ENCODE results near the gene FSIP1.

Gene FSIP1

DNA sequence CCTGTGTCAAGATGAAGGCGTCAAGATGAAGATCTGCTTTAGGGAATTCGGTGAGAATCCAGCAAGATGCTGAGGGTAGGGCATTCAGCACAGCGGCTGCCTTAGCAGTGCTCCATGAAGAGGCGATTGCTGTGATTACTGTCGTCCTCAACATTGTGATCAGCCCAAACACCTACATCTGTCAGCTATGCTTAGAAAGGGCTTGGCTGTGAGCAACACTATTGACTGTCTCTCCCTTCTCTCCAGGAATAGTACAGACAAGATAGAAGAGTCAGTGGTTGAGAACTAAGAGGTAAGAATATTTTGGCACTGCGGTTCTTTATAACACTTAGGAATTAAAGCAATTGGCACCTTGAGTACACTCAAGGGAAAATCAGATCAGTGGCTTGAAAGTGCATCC is 110.5 kb downstream of the FSIP1 start:
- DNase-seq = no peak

DNA sequence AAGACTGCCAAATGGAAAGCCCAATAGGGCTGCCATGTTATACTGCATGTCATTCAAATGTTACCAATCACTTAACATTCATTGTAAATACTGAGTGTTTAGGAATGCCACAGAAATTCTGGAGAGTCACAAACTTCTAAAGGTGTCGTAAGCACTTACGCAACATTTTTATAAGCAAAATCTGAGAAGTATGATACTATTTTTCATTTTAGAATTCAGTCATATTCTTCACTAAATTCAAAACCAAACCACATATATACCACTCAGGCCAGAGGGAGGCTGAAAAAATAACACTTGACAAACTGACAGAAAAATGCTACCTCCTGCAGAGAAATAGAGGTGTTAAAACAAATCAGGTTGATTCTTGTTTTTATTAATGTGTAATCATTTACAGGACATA is 112.0 kb downstream of the FSIP1 start:
- DNase-seq = no peak

DNA sequence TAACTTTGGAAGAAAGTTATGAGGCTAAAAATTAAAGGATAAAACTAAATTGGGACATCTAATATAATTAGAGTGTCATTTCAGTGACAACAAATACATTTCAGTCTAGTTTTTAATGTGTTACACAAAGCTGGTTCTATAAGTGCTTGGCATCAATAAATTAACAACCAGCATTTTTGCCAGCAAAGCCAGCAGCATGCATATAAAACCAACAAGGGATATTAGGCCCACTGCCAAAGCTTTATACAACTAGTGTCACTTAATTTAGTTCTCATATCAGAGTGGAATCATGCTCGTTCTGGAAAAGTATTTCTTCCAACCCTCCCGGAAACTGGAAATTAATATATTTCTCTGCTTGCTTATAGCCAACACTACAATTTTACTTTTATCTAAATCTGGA is 113.0 kb downstream of the FSIP1 start:
- no peak for DNase-seq

DNA sequence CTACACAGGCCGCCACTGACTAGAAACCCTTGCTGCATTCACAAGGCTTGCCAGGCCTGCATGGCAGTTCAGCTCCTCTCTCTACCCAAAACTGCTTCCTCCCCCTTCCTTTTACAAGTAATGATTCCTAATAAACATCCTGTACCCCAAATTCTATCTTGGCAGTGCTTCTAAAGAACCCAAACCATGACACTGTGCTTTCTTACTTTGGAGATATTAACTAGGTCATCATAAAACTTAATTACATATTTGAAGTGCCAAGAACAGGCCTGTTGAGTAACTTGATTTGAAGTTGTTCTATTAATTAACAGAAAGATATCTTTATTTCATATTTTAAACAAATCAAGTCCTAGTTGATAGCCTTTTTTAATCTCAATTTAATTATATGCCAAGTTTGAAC is 113.4 kb downstream of the FSIP1 start:
- DNase-seq = no peak

DNA sequence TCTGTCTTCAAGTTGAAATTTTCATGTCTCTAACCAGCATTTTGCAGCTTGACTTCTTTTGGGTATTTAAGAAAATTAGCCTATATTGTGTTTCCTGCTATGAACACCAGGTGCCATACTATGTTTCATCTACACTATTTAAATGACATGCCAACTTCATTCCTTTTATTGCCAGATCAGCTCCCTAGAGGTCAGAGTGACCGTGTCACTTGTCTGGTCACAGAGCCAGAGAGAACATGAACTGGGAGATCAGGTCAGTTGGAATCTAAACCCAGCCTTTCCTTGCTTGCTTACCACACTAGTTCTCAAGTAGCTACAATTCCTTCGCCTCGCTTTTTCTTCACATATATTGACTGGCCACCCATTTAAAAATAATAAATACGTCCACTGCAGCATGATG is 114.2 kb downstream of the FSIP1 start:
- DNase-seq = no peak

DNA sequence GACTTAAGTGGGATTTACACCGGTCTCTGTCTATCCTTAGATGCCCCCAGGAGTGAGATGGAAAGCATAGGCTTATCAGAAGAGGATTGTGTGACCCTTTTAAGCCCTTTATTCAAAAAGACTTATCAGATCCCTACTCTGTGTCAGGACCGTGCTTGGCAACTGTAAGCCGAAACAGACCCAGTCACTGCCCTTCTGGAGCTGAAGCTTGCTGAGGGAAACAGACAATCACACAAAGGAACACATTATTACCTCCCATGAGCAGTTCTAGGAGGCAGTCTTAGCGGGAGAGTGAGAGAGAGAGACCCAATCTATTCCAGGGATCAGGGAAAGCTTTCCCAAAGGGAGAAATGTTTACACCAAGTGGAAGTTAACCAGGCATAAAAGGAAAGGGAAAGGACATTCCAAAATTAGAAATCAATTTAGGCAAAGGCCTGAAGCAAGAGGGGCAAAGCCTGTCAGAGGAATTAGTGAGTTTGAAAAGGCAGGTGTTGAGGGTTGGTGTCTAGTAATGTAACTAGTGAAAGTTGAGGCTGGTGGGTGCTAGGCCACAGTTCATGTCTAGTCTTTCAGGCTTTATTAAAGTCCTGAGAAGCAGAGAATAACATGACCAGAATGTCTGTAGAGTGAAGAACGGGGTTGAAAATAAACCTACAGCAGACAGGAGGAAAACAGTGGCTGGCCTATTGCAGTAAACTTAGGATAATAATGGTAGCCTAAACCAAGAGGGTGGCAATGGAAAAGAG is 115.1 kb downstream of the FSIP1 start:
- DNase-seq = no peak

DNA sequence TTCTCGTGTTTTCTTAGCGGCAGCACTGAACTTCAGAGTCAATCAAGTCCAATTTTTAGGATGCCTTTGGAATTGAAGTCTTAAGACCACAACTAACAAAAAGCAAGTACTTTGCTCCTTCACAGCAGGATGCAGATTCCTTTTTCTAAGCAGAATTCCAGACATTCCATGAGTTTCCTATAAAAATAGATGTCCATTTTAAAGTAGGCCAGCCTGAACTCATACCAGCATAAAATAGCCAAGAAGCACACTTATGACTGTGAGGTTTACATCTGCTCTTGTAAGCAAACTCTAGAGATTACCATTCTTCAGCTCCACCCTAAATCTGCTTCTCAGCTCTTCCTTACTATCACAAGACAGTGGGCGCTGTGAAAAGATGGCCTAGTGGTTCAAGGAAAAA is 116.0 kb downstream of the FSIP1 start:
- DNase-seq = no peak

DNA sequence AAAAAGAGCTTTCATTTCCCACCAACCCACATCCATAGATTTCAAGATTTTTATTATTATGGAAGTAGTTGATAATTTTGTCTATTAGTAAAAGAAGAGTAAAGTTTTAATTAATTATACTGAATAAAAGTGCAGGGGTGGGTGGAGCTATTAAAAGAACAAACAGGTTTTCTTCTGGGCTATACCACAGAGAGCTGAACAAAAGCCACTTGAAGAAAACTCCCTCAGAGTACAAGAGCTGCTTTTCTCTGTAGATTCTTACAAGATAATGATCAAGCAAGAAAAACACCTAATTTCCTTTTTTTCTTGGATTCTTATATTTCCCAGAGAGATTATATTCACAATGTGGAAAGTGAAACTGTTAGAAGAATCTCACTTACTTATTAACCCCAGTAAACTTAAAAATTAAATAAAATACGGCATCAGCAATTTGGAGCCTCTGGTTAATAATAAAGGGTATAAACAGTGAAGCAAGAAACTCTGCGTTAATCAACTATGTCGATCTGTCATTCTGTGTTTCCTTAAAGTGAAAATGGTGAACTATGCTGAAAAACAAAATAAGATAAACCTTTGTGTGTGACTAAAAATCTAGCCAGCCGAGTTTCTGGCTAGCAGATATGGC is 116.9 kb downstream of the FSIP1 start:
- no peak for DNase-seq

DNA sequence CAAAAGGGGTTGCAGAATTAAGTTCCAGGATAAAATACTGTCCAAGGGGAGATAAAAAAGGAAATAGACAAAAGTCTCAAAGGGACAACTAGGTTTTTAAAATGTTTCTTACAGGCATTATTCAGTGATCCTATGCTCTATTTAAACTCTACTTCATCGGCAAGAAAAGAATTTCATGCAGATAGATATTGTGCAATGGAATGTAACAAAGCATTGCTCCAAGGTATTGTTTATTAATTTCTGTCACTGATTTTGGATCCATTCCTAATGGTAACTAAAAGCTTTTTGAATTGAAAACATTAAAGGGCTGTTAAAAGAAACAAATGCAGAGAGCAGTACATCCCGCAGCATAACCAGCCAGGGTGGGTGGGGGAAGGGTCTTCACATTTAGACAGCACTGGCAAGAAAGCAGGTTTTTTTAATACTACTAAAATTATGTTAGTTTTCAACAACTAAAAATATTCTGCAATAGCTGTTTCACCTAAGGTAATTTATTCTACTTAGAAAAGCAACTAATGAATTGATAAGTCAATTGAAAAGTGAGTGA is 118.9 kb downstream of the FSIP1 start:
- no peak for DNase-seq

DNA sequence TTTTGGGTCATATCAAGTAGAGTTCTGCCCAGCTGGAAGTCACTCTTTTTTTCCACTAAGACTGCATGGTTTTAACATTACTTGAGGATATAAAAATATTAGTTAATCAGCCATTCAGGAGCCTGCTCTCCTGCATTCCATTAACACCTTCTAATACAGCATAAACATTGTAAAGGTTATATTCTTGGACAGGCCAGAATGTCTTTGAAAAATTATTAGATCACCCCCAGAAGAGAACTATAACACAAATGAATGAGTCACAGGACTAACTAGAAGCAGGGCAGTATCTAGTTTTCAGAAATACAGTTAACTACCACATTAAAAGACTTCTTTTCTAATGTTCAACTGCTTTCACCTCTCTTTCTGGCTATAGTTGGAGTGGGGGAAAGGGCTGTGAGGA is 120.9 kb downstream of the FSIP1 start:
- DNase-seq = no peak

DNA sequence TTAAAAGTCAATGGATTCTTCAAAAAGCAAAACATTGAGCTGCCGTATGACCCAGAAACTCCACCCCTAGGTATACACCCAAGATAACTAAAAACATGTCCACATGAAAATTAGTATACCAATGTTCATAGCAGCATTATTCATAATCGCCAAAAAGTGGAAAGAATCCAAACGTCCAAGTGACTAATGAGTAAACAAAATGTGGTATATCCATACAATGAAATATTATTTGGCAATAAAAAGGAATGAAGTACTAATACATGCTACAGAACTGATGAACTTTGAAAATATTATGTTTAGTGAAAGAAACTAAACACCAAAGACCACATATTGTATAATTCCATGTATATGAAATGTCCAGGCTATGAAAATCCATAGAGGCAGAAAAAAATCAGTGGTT is 123.9 kb downstream of the FSIP1 start:
- no peak for DNase-seq

DNA sequence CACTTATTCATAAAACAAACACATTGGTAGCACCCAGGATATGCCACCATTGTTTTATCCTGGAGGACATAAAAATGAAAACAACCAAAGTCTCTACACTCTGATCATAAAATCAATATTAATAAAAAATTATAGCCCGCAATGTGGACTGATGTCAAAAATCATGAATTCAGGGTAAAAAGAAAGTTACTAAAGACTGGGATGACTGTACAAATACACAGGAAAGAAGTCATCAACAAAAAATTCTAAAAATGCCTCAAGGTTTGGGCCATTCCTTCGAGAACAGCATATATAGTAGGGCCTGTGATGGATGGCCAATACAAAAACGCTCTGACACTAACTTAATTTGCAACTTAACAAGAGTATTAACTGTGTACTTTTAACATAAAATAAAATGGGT is 125.0 kb downstream of the FSIP1 start:
- DNase-seq = no peak

DNA sequence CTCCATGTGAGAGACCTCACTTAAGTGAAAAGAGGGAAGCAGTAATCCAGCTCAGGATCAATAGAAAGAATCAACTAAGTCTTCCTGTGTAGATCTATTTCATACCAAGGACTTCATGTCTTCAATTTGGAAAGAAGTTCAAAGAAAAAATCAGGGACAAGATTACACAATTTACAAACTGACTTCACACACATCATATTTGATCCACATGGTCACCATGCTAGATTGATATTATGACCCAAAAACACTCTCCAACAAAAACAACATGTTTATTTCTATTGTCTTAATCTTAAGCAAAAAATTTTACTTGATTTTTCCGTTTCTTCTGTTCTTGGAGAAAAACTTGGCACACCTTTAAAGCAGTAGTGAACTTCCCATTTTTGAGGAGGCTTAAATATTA is 125.5 kb downstream of the FSIP1 start:
- no peak for DNase-seq

DNA sequence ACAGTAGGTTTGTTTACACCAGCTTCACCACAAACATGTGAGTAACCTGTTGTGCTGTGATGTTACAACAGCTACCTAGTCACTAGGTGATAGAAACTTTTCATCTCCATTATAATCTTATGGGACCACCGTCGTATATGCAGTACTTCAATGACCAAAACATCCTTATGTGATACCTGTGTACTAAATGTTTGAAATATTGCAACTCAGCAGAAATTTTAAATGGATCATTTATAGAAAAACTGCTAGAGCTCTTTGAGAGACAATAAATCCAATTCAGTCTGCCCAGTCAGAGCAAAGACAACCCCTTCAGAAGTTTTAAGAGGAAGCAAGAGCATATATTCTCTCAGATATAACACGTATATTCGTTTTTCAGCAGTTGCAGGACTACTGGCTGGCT is 128.3 kb downstream of the FSIP1 start:
- DNase-seq = no peak

DNA sequence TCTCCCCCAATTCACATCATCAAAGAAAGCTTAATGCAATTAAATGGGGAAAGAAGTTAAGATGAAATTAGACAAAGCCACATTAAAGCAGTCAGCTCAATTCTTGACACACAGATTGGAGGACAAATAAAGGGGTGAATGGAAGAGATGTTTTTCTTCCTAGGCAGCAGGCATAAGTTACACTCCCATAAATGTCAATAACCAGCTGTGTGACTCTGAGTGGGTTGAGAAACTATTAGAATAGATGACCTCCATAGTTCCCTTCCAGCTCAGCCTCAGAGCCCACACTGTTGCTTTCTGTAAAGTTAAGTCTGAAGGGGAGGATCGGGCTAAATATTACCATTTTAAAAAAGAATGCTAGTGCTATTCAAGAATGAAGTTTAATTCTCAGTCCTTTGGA is 130.8 kb downstream of the FSIP1 start:
- no peak for DNase-seq

DNA sequence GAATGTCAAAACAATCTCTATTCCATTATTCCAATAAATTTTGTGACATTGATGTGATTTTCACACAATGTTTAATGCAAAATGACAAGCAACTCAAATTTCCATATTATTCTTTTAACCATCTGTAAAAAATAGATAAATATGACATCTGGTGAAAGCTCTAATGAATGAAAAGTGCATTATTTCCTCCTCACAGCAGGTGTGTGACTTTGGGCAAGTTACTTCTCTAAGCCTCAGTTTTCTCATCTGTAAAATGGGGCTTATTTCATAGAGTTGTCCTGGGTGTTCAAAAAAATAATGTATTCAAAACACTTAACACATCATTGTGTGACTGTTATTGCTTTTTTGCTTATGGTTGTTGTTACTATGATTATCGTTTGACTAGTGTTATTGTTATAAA is 131.3 kb downstream of the FSIP1 start:
- DNase-seq = no peak

DNA sequence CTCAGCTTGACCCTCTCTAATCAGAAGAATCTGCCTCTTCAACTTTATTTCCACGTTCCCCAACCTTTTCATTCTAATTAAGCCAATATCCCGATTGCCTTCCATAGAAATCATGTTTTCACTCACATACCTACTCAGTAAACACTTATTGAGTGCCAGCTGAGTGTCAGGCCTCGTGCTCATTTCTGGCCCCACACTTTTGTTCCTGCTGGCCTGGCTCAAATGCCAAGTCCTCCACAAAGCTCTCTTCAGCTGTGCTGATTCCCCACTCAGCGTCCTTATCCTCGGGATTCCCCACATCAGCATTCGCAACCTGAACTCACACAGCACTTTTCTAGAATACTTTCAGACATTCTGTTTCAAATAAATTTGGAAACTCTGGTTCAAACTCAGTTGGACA is 132.9 kb downstream of the FSIP1 start:
- DNase-seq = no peak

DNA sequence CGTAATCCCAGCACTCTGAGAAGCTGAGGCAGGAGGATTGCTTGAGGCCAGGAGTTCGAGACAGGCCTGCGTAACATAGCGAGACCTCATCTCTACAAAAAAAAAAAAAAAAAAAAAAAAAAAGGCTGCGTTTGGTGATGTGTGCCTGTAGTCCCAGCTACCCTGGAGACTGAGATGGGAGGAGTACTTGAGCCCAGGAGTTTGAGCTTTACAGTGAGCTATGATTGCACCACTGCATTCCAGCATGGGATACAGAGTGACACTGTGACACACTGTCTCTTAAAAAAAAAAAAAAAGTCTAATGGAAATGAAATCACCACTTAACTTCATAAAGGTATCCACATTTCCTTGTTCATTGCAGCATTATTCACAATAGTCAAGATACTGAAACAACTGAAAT is 136.2 kb downstream of the FSIP1 start:
- no peak for DNase-seq

DNA sequence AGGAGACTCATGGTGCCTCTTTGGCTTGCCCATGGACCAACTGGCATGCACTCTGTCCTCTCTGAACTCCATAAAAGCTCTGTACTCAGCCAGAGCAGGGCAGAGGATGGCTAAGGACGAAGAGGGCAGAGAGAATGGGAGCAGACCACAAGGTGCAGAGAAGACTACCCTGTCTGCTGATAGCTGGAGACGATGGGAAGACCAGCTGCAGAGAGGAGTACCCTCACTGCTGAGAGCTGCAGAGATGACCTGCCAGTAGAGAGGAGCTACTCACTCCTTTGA is 136.7 kb downstream of the FSIP1 start:
- DNase-seq = no peak

DNA sequence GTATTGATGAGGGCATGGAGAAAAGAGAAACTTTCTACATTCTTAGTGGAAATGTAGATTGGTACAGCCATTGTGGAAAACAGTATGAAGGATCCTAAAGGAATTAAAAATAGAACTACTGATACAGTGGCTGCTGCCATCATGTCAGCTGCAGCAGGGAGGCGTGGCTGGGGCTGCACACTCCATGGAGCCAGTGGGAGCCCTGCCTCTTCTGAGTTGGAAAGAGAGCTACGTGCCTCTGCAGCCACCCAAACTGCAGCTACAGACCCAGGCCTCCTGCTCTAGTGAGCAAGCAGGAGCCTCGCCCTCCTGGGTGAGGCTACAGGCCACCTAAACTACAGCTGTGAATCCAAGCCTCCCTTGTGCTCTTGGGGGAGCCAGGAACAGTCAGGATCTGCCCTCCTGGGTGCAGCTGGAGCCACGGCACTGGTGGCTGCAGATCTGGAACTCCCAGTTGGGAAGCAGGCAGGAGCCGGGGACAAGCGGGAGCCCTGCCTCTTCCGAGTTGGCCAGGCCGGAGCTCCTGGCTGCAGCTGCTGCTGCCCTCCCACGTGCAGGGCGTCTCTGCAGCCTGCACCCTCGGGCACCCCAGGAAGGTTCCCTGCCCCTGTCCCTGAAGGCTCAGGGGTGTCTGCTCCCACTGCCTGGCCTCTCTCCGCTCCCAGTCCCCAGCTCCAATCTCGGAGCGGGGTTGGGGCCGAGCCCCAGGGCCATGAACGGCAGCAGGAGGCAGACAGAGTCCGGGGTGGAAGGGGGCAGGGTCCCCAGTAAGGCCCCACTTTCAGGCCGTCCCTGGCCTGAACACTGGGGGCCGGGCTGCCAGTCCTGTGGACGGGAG is 137.3 kb downstream of the FSIP1 start:
- DNase-seq = no peak

DNA sequence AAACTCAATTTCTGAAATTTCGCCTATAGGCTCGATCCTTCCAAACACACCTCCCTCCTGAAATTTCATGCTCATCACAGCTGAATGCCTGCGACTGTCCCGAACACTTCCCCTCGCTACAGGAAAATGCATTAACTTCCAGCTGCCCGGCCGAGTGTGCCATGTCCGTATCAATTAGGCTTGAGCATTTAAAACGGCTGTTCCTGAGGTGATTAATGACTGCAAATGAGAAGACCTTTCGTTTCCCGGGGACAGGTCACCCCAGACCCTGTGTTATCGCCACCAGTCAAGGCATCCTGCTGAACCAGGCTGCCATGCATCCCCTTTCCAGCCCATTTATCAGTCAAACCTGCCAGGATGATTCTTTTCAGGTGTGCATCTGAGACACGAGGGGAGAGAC is 138.5 kb downstream of the FSIP1 start:
- no peak for DNase-seq

DNA sequence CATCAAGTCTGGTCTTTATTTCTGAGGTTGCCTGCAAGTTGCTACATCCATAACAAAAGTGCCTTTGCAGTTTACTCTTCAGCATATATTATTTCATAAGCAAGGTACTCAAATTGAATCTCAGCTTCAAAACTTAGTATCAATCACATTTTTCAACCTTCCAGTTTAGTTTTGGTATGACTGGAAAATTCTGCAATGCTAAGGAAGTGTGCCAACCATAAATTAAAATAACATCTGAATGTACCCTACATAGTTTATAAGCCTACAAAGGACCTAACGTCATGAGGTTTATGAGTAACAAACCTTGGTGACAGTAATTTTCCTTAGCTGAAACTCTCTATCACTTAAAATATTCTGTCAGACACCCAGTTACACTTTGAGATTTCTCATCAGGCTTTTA is 138.9 kb downstream of the FSIP1 start:
- DNase-seq = no peak

DNA sequence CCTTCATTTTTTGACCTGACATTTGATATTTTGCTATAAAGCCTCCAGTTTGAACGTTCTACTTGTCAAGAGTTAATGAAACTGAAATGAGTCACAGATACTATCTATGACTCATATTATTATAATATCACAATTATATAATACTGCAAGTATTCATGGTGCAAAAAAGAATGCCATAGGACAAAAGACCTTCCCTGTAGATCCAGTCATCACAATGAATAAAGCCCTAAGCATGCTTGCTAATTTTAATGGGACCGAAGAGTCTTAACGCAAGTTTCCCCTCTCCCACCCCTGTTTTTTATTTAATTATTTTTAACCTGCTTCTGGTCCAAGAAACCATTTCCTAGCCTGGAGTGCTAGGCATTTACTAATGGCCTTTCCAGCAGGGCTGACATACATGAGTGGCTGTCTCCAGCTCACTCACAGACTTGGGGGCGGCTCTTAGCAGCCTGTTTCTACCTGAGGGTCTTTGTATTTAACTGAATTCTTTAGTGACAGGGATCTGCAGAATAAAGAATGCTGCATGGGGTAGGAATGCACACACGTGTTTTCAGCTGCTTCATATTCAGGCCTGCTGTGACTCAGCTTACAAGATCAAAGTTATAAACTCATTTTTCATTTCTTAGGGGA is 140.5 kb downstream of the FSIP1 start:
- no peak for DNase-seq
